Right lobe of liver (tissue), 6 donors: Measurements from ENCODE around the gene PA2G4. TPM values are rescaled to one million over a fixed set of nuclear protein-coding genes. Genes with fewer than 3 reads are reported as not detected.
A peak's percentile ranks its signal among the peaks of the same experiment; 100 is the strongest.

Experiments
- ATAC-seq, 4 donors: fragments of 200-7000 bp; cut with Tn5 transposase; one replicate each; pipeline ENCODE4 v1.9.1; 2020; ENCODE audit warnings: mild to moderate bottlenecking in 4 of 4, moderate library complexity in 4 of 4
- DNase-seq, 3 donors: peaks; one replicate each; pipeline ENCODE4 v3.0.0-alpha.2; 2020
- H3K27ac ChIP-seq, 3 donors: fragments of 200-600 bp; one replicate each; pipeline ENCODE4 v1.8.0; 2022
- H3K27me3 ChIP-seq, 2 donors: fragments of 200-600 bp; one replicate each; pipeline ENCODE4 v1.8.0; 2022
- H3K36me3 ChIP-seq, 4 donors: fragments of 200-600 bp; sonication (generic) in 1 of 4; one replicate each; pipeline versions ENCODE4 v1.5.1 to v1.8.0; 2017 to 2022; ENCODE audit warnings: control low read depth in 1 of 4
- H3K4me1 ChIP-seq, 4 donors: fragments of 200-600 bp; sonication (generic) in 1 of 4; one replicate each; pipeline versions ENCODE4 v1.5.1 to v1.8.0; 2017 to 2022; ENCODE audit warnings: control low read depth in 1 of 4
- H3K4me3 ChIP-seq, 3 donors: fragments of 200-600 bp; one replicate each; pipeline ENCODE4 v1.8.0; 2022
- H3K9me3 ChIP-seq, 4 donors: fragments of 200-600 bp; sonication (generic) in 1 of 4; one replicate each; pipeline versions ENCODE4 v1.5.1 to v1.8.0; 2017 to 2022; ENCODE audit warnings: control low read depth in 1 of 4
- CTCF ChIP-seq, 4 donors: fragments of 200-600 bp in 3 of 4; fragments of 450-650 bp in 1 of 4; IDR thresholded peaks; one replicate each; pipeline versions ENCODE4 v1.5.1 to v1.8.0; 2016 to 2022; ENCODE audit warnings: antibody characterized with exemption in 4 of 4, mild to moderate bottlenecking in 2 of 4
- POLR2A ChIP-seq: fragments of 450-650 bp; IDR thresholded peaks from one replicate; pipeline ENCODE4 v1.6.1; 2017; ENCODE audit warnings: antibody characterized with exemption, mild to moderate bottlenecking
- WGBS: methylation state at CpG from one replicate; pipeline ENCODE4 v1.1.6; 2018; ENCODE audit warnings: low coverage, low lambda C conversion rate; ENCODE audit not compliant: insufficient coverage; ENCODE audit errors: missing lambda C conversion rate; 5-methylcytosine and 5-hydroxymethylcytosine counted together
- intact Hi-C, 2 donors: fragments of 100-400 bp; cut with DNase I; formaldehyde crosslinking; loops; one replicate each; pipeline versions ENCODE4 v1.11.2 to v1.14.1; 2022
- total RNA-seq, 6 experiments: library from RNA; depleted of rRNA in 2 of 6; stranded (reverse); fragments of >200 nt in 2 of 6; fragmentation: NEBNext Ultra II Directional in 3 of 6; extraction: Animal tissue kit (Norgen Biotek cat#: 25700) in 3 of 6; gene quantifications; one replicate each; pipeline versions ENCODE4 v1.1.0 to v1.2.4, GENCODE V29; 2016 to 2023
- donor health status: DM: no; HTN: yes; CAD: no.
- donor health status: DM: no; HTN: no; CAD: no.
- donor health status: DM: no; HTN: no; CAD: no.
- donor health status: DM: no; HTN: yes; CAD: no.
- donor health status: DM: no; HTN: yes; CAD: no.

Gene PA2G4
- total RNA-seq, 6 experiments from 2014 or later, result 29.7 to 82.4 (median 36.6) TPM

- Histone ChIP-seq H3K9me3 (no peaks in the 10 kb centered on the region), H3K27me3 (no peaks in the 10 kb centered on the region), H3K4me1 (peaks cover 0 to 28% (median 3%) of the 10 kb centered on the region in 4 donors), H3K36me3 (peaks cover 7 to 65% (median 30%) of the 10 kb centered on the region in 4 donors), H3K4me3 (no peak overlapping the region), H3K27ac (peak overlapping the region in 2 of 3 donors; percentile 36 to 89)
- 73% methylated on average over 7 of the region's 10 CpGs for WGBS
- no peak for TF ChIP-seq CTCF (IDR thresholded peaks at IDR 0.05)
- TF ChIP-seq POLR2A, result no peak
- intact Hi-C loops, result no loop called here
- DNase-seq, result no peak
- ATAC-seq, result no peak
Measured at GRCh38 chr12:56161690-56162351, 57.5 kb downstream of the PA2G4 start.

- intact Hi-C loops, result no loop called here
- Histone ChIP-seq H3K4me1 (peaks cover 0 to 22% (median 3%) of the 10 kb centered on the region in 4 donors), H3K4me3 (no peak overlapping the region), H3K36me3 (peaks cover 7 to 73% (median 30%) of the 10 kb centered on the region in 4 donors), H3K27ac (no peak overlapping the region), H3K27me3 (no peaks in the 10 kb centered on the region), H3K9me3 (no peaks in the 10 kb centered on the region)
- 61% methylated on average over 9 of the region's 11 CpGs for WGBS
- DNase-seq, result no peak
- no peak for ATAC-seq
- TF ChIP-seq CTCF (IDR thresholded peaks at IDR 0.05), result no peak
Measured at GRCh38 chr12:56162468-56163290, 58.3 kb downstream of the PA2G4 start.

Other genes with a start within 250 kb of the PA2G4 start
- gene PYM1, start 176.7 kb upstream of the PA2G4 start, total RNA-seq, result 10 to 100 TPM; 16.5 to 36.4 (median 20.9) TPM
- gene DGKA, start 173.4 kb upstream of the PA2G4 start, total RNA-seq, result 1 to 10 TPM; 2.7 to 7.6 (median 4.9) TPM
- gene PMEL, start 138.5 kb upstream of the PA2G4 start, total RNA-seq, result 1 to 10 TPM; 1.5 to 4.5 (median 2.7) TPM
- gene CDK2, start 137.7 kb upstream of the PA2G4 start, total RNA-seq, result 10 to 100 TPM in 3 of 6 experiments, 1 to 10 TPM in 3; 8.0 to 14.9 (median 10.6) TPM
- 10 to 100 TPM; 36.5 to 60.7 (median 51.6) TPM for gene RAB5B, start 130.5 kb upstream of the PA2G4 start, total RNA-seq
- 10 to 100 TPM; 31.5 to 63.7 (median 47.9) TPM for gene SUOX, start 107.3 kb upstream of the PA2G4 start, total RNA-seq
- gene IKZF4, start 83.5 kb upstream of the PA2G4 start, total RNA-seq, result 1 to 10 TPM in 5 of 6 experiments, under 1 TPM in 1; 0.99 to 2.6 (median 2.3) TPM
- 100 to 1,000 TPM in 2 of 6 experiments, 10 to 100 TPM in 4; 17.2 to 600 (median 24.9) TPM for gene RPS26, start 62.6 kb upstream of the PA2G4 start, total RNA-seq
- 100 to 1,000 TPM in 1 of 6 experiments, 10 to 100 TPM in 5; 39.1 to 139 (median 66.9) TPM for gene ERBB3, start 24.4 kb upstream of the PA2G4 start, total RNA-seq
- 1,000 to 10,000 TPM in 4 of 6 experiments, 100 to 1,000 TPM in 2; 516 to 1,547 (median 1,257) TPM for gene RPL41, start 12.1 kb downstream of the PA2G4 start, total RNA-seq
- gene ZC3H10, start 13.7 kb downstream of the PA2G4 start, total RNA-seq, result 1 to 10 TPM; 1.7 to 5.4 (median 3.2) TPM
- 100 to 1,000 TPM in 1 of 6 experiments, 10 to 100 TPM in 5; 56.5 to 117 (median 70.3) TPM for gene ESYT1, start 23.7 kb downstream of the PA2G4 start, total RNA-seq
- 10 to 100 TPM in 5 of 6 experiments, 1 to 10 TPM in 1; 4.9 to 18.7 (median 12.6) TPM for gene MYL6B, start 48.0 kb downstream of the PA2G4 start, total RNA-seq
- gene MYL6, start 53.8 kb downstream of the PA2G4 start, total RNA-seq, result 100 to 1,000 TPM; 409 to 644 (median 490) TPM
- gene SMARCC2, start 84.9 kb downstream of the PA2G4 start, total RNA-seq, result 10 to 100 TPM; 17.9 to 40.8 (median 25.7) TPM
- 10 to 100 TPM; 10.6 to 23.0 (median 12.3) TPM for gene RNF41, start 117.4 kb downstream of the PA2G4 start, total RNA-seq
- gene NABP2, start 119.8 kb downstream of the PA2G4 start, total RNA-seq, result 10 to 100 TPM; 10.3 to 24.3 (median 14.8) TPM
- 100 to 1,000 TPM in 3 of 6 experiments, 10 to 100 TPM in 3; 39.7 to 209 (median 110) TPM for gene SLC39A5, start 125.5 kb downstream of the PA2G4 start, total RNA-seq
- 10 to 100 TPM; 10.6 to 16.1 (median 12.2) TPM for gene ANKRD52, start 153.8 kb downstream of the PA2G4 start, total RNA-seq
- gene COQ10A, start 162.4 kb downstream of the PA2G4 start, total RNA-seq, result 10 to 100 TPM in 3 of 6 experiments, 1 to 10 TPM in 3; 5.5 to 25.1 (median 13.0) TPM
- 100 to 1,000 TPM in 1 of 6 experiments, 10 to 100 TPM in 5; 45.6 to 109 (median 61.2) TPM for gene CS, start 195.8 kb downstream of the PA2G4 start, total RNA-seq
- gene CNPY2, start 211.4 kb downstream of the PA2G4 start, total RNA-seq, result 10 to 100 TPM; 63.7 to 93.7 (median 76.5) TPM
- 100 to 1,000 TPM in 1 of 6 experiments, 10 to 100 TPM in 5; 21.7 to 109 (median 57.7) TPM for gene PAN2, start 229.4 kb downstream of the PA2G4 start, total RNA-seq
- not detected for gene IL23A, start 234.3 kb downstream of the PA2G4 start, total RNA-seq